GM23338 (cell line): Measurements from ENCODE around the gene SVBP. TPM values are rescaled to one million over a fixed set of nuclear protein-coding genes. Genes with fewer than 3 reads are reported as not detected.

Experiments
- ATAC-seq: fragments of 200-7000 bp; cut with Tn5 transposase; 3 replicates; pipeline ENCODE4 v1.9.1; 2020
- DNase-seq: peaks from one replicate; pipeline ENCODE4 v3.0.0-alpha.2; 2015; ENCODE audit warnings: low spot score
- H2AFZ ChIP-seq: fragments of 200-600 bp; sonication (generic); 2 replicates; pipeline ENCODE4 v1.8.0; 2016; ENCODE audit warnings: antibody characterized with exemption, mild to moderate bottlenecking, moderate library complexity
- H3F3A ChIP-seq: fragments of 200-600 bp; sonication (generic); replicated peaks from 2 replicates; pipeline ENCODE4 v1.8.0; 2017; ENCODE audit warnings: antibody characterized with exemption, mixed run types, low read depth
- H3K27ac ChIP-seq: fragments of 200-600 bp; sonication (generic); 2 replicates; pipeline ENCODE4 v1.6.1; 2016; ENCODE audit warnings: low read depth
- H3K27me3 ChIP-seq: fragments of 200-600 bp; sonication (generic); 2 replicates; pipeline ENCODE4 v1.8.0; 2016; ENCODE audit warnings: mild to moderate bottlenecking, mixed run types, moderate library complexity; ENCODE audit not compliant: insufficient read depth
- H3K36me3 ChIP-seq: fragments of 200-600 bp; sonication (generic); 2 replicates; pipeline ENCODE4 v1.8.0; 2016; ENCODE audit warnings: mild to moderate bottlenecking; ENCODE audit not compliant: insufficient read depth
- H3K4me1 ChIP-seq: fragments of 200-600 bp; sonication (generic); 2 replicates; pipeline ENCODE4 v1.8.0; 2016; ENCODE audit warnings: mild to moderate bottlenecking, moderate library complexity; ENCODE audit not compliant: insufficient read depth
- H3K4me2 ChIP-seq: fragments of 200-600 bp; sonication (generic); 2 replicates; pipeline ENCODE4 v1.7.1; 2017; ENCODE audit warnings: mixed run types
- H3K4me3 ChIP-seq: fragments of 200-600 bp; sonication (generic); 2 replicates; pipeline ENCODE4 v1.6.1; 2016; ENCODE audit warnings: mixed run types
- H3K79me2 ChIP-seq: fragments of 200-600 bp; sonication (generic); replicated peaks from 2 replicates; pipeline ENCODE4 v1.8.0; 2017; ENCODE audit warnings: mild to moderate bottlenecking; ENCODE audit not compliant: insufficient read depth
- H3K9me2 ChIP-seq: fragments of 200-600 bp; sonication (generic); 2 replicates; pipeline ENCODE4 v1.8.0; 2017; ENCODE audit not compliant: insufficient read depth
- H4K20me1 ChIP-seq: fragments of 200-600 bp; sonication (generic); replicated peaks from 2 replicates; pipeline ENCODE4 v1.8.0; 2017; ENCODE audit warnings: mild to moderate bottlenecking; ENCODE audit not compliant: insufficient read depth
- H3K27ac Mint-ChIP-seq: 2 replicates; pipeline ENCODE4 v1.8.0; 2020; ENCODE audit warnings: inconsistent platforms, mild to moderate bottlenecking, moderate library complexity, mixed read lengths
- H3K27me3 Mint-ChIP-seq: 3 replicates; pipeline ENCODE4 v1.8.0; 2022; ENCODE audit warnings: low read depth, mild to moderate bottlenecking, moderate library complexity, mixed read lengths, inconsistent platforms; ENCODE audit not compliant: insufficient read depth, poor library complexity
- H3K36me3 Mint-ChIP-seq: 3 replicates; pipeline ENCODE4 v1.8.0; 2021; ENCODE audit warnings: low read depth, mild to moderate bottlenecking, inconsistent platforms, moderate library complexity, mixed read lengths
- H3K4me1 Mint-ChIP-seq: 3 replicates; pipeline ENCODE4 v1.8.0; 2020; ENCODE audit warnings: mild to moderate bottlenecking, inconsistent platforms, mixed read lengths
- H3K4me3 Mint-ChIP-seq: 3 replicates; pipeline ENCODE4 v1.8.0; 2021; ENCODE audit warnings: moderate library complexity, mild to moderate bottlenecking, inconsistent platforms, mixed read lengths
- H3K9me3 Mint-ChIP-seq: 3 replicates; pipeline ENCODE4 v1.8.0; 2020; ENCODE audit warnings: moderate library complexity, mild to moderate bottlenecking, inconsistent platforms, mixed read lengths
- EZH2 ChIP-seq: fragments of 200-600 bp; sonication (generic); IDR thresholded peaks from one replicate; pipeline ENCODE4 v1.8.0; 2017; ENCODE audit warnings: antibody characterized with exemption, mild to moderate bottlenecking, low read depth; ENCODE audit not compliant: unreplicated experiment
- NANOG ChIP-seq: IDR thresholded peaks from 2 replicates; pipeline ENCODE4 v1.6.1; 2016; ENCODE audit warnings: antibody characterized with exemption, borderline replicate concordance
- STAT1 ChIP-seq: IDR thresholded peaks from one replicate; pipeline ENCODE4 v1.6.1; 2016; ENCODE audit warnings: antibody characterized with exemption; ENCODE audit not compliant: unreplicated experiment
- ZNF331 ChIP-seq: fragments of 250-450 bp; sonication (Bioruptor Pico); IDR thresholded peaks from 2 replicates; pipeline ENCODE4 v1.5.0; 2020; ENCODE audit warnings: low read depth, mild to moderate bottlenecking, moderate library complexity
- polyA plus RNA-seq: library from polyadenylated mRNA; unstranded; fragments of >200 nt; fragmentation: Nextera tagmentation; extraction: Ambion mirVana; gene quantifications from 2 replicates; pipeline ENCODE4 v1.2.1, GENCODE V29; 2016
- total RNA-seq: library from RNA; depleted of rRNA; stranded (reverse); fragments of >200 nt; shearing (Covaris generic); gene quantifications from 2 replicates; pipeline ENCODE4 v1.2.3, GENCODE V29; 2014; rRNA removed
- TF ChIP-seq, protein P1 (sequence below), 2 experiments: fragments of 200-600 bp in 1 of 2; sonication (generic) in 1 of 2; conservative IDR thresholded peaks; 2 replicates each; pipeline versions ENCODE4 v1.5.1 to v1.6.1; 2016 to 2017; ENCODE audit warnings: antibody characterized with exemption in 2 of 2, low read depth in 2 of 2, mild to moderate bottlenecking in 2 of 2, moderate library complexity in 1 of 2
- TF ChIP-seq, protein P2 (sequence below): IDR thresholded peaks from 2 replicates; pipeline ENCODE4 v1.6.1; 2016; ENCODE audit warnings: antibody characterized with exemption

The SVBP gene
- total and polyA plus RNA-seq, 2 experiments from 2014 or later = 22.1 to 82.1 TPM

DNA sequence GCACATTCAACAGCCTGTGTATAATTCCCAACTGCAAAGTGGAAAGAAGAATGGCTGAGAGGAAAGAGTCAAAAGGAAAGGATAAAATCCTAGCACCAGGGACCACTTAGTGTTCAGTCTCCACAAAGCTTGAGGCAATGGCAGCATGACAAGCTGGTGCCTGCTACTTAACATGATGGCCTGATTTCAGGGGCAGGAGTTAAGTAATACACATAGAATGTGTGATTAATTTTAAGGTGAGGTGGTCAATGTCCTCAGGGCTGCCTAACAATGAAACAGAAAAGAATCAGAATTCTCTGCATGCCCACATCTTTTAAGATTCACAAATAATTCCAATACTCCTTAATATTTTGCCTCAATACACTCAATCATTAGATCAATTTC is 59.3 kb downstream of the SVBP start:
- Histone ChIP-seq H3K4me3 (no peak overlapping the region), H4K20me1 (no peaks in the 10 kb centered on the region; the same call in 1 of the 2 replicates), H3K27ac (no peak overlapping the region), H3K36me3 (peaks cover 50% of the 10 kb centered on the region), H3K79me2 (peaks cover 6% of the 10 kb centered on the region), H3K27me3 (no peaks in the 10 kb centered on the region), H3K9me2 (no peaks in the 10 kb centered on the region; the same call in 1 of the 2 replicates), H3K4me2 (no peak overlapping the region), H3F3A (0 out of 2 replicates have a peak, but pooled peaks cover 6% of the 10 kb centered on the region), H3K4me1 (no peaks in the 10 kb centered on the region), H2AFZ (no peak overlapping the region)
- peaks cover 2% of the 10 kb centered on the region; the same call in 1 of the 3 replicates for H3K9me3 Mint-ChIP-seq
- ATAC-seq (no peak), DNase-seq (no peak)
- peaks cover 65% of the 10 kb centered on the region for H3K36me3 Mint-ChIP-seq
- H3K27ac Mint-ChIP-seq = no peak overlapping the region
- H3K27me3 Mint-ChIP-seq = peaks cover 5% of the 10 kb centered on the region
- peaks cover 2% of the 10 kb centered on the region for H3K4me1 Mint-ChIP-seq
- no peak overlapping the region for H3K4me3 Mint-ChIP-seq
- TF ChIP-seq, protein P1, sequence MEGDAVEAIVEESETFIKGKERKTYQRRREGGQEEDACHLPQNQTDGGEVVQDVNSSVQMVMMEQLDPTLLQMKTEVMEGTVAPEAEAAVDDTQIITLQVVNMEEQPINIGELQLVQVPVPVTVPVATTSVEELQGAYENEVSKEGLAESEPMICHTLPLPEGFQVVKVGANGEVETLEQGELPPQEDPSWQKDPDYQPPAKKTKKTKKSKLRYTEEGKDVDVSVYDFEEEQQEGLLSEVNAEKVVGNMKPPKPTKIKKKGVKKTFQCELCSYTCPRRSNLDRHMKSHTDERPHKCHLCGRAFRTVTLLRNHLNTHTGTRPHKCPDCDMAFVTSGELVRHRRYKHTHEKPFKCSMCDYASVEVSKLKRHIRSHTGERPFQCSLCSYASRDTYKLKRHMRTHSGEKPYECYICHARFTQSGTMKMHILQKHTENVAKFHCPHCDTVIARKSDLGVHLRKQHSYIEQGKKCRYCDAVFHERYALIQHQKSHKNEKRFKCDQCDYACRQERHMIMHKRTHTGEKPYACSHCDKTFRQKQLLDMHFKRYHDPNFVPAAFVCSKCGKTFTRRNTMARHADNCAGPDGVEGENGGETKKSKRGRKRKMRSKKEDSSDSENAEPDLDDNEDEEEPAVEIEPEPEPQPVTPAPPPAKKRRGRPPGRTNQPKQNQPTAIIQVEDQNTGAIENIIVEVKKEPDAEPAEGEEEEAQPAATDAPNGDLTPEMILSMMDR (conservative IDR thresholded peaks at IDR 0.05; ENCODE audit: low read depth in 2 of 2) = no peak
- TF ChIP-seq NANOG = no peak
- no peak for TF ChIP-seq EZH2
- no peak for TF ChIP-seq ZNF331 (CRISPR knock-in tag)
- no peak for TF ChIP-seq STAT1
- TF ChIP-seq, protein P2, sequence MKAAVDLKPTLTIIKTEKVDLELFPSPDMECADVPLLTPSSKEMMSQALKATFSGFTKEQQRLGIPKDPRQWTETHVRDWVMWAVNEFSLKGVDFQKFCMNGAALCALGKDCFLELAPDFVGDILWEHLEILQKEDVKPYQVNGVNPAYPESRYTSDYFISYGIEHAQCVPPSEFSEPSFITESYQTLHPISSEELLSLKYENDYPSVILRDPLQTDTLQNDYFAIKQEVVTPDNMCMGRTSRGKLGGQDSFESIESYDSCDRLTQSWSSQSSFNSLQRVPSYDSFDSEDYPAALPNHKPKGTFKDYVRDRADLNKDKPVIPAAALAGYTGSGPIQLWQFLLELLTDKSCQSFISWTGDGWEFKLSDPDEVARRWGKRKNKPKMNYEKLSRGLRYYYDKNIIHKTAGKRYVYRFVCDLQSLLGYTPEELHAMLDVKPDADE = no peak

Other genes starting within 250 kb of the SVBP start
- 66.5 and 71.2 TPM in 2 replicates for gene PPIH, start 159.0 kb downstream of the SVBP start, total RNA-seq
- 122 and 132 TPM in 2 replicates for gene PPIH, start 159.0 kb downstream of the SVBP start, polyA plus RNA-seq
- gene YBX1, start 135.0 kb downstream of the SVBP start, total RNA-seq = 1,206 and 1,282 TPM in 2 replicates
- gene YBX1, start 135.0 kb downstream of the SVBP start, polyA plus RNA-seq = 1,441 and 1,488 TPM in 2 replicates
- gene CLDN19, start 77.2 kb downstream of the SVBP start, total RNA-seq = 10.8 and 12.8 TPM in 2 replicates
- gene CLDN19, start 77.2 kb downstream of the SVBP start, polyA plus RNA-seq = 2.3 and 2.6 TPM in 2 replicates
- gene P3H1, start 50.4 kb downstream of the SVBP start, total RNA-seq = 67.1 and 75.1 TPM in 2 replicates
- gene P3H1, start 50.4 kb downstream of the SVBP start, polyA plus RNA-seq = 50.5 and 51.1 TPM in 2 replicates
- 3.3 and 4.4 TPM in 2 replicates for gene C1orf50, start 50.1 kb downstream of the SVBP start, total RNA-seq
- 4.7 and 5.0 TPM in 2 replicates for gene C1orf50, start 50.1 kb downstream of the SVBP start, polyA plus RNA-seq
- 0.45 TPM in 1 of 2 replicates, not detected in the other for gene TMEM269, start 32.4 kb downstream of the SVBP start, total RNA-seq
- 0.28 and 0.31 TPM in 2 replicates for gene TMEM269, start 32.4 kb downstream of the SVBP start, polyA plus RNA-seq
- gene ERMAP, start 275 bp downstream of the SVBP start, total RNA-seq = 1.8 and 2.2 TPM in 2 replicates
- gene ERMAP, start 275 bp downstream of the SVBP start, polyA plus RNA-seq = 1.2 and 1.9 TPM in 2 replicates
- gene ZNF691, start 29.2 kb upstream of the SVBP start, total RNA-seq = 26.4 and 27.7 TPM in 2 replicates
- 21.3 and 22.0 TPM in 2 replicates for gene ZNF691, start 29.2 kb upstream of the SVBP start, polyA plus RNA-seq
- gene SLC2A1, start 141.5 kb upstream of the SVBP start, total RNA-seq = 305 and 479 TPM in 2 replicates
- 63.9 and 66.1 TPM in 2 replicates for gene SLC2A1, start 141.5 kb upstream of the SVBP start, polyA plus RNA-seq